Naive thymus-derived CD8-positive, alpha-beta T cell (primary cell): Measurements from ENCODE around the gene AQP5. TPM values are rescaled to one million over a fixed set of nuclear protein-coding genes. Genes with fewer than 3 reads are reported as not detected.

Experiments used
- ATAC-seq, 2 donors: fragments of 150-1000 bp; cut with Tn5 transposase in 1 of 2; sonication (Bioruptor Pico), chemical (Tn5 transposase) in 1 of 2; 1 replicate in 1 of 2; 2 replicates in 1 of 2; pipeline ENCODE4 v1.10.0; 2021; ENCODE audit warnings: mild to moderate bottlenecking in 2 of 2, moderate library complexity in 2 of 2
- POLR2A ChIA-PET: fragments of 350-600 bp; sonication (Branson Sonifier 250); formaldehyde crosslinking; loops from one replicate; lab custom pipeline; 2021; ENCODE audit warnings: antibody characterized with exemption; lab: Charles Lee
- DNase-seq, 10 donors: peaks; one replicate each; pipeline versions ENCODE4 v3.0.0 to v3.0.0-alpha.2; 2020 to 2022
- H3K27ac Mint-ChIP-seq, 10 donors: one replicate each; pipeline ENCODE4 v1.8.0; 2020 to 2022; ENCODE audit warnings: mild to moderate bottlenecking in 10 of 10, mixed read lengths in 10 of 10, moderate library complexity in 4 of 10, inconsistent platforms in 1 of 10
- H3K27me3 Mint-ChIP-seq, 5 donors: one replicate each; pipeline ENCODE4 v1.8.0; 2021 to 2022; ENCODE audit warnings: mixed read lengths in 5 of 5
- H3K36me3 Mint-ChIP-seq, 3 donors: one replicate each; pipeline ENCODE4 v1.8.0; 2020 to 2022; ENCODE audit warnings: mixed read lengths in 3 of 3, mild to moderate bottlenecking in 2 of 3, inconsistent platforms in 1 of 3
- H3K4me1 Mint-ChIP-seq, 4 donors: one replicate each; pipeline ENCODE4 v1.8.0; 2021 to 2022; ENCODE audit warnings: mixed read lengths in 4 of 4
- H3K4me3 Mint-ChIP-seq, 10 donors: one replicate each; pipeline ENCODE4 v1.8.0; 2020 to 2022; ENCODE audit warnings: mild to moderate bottlenecking in 10 of 10, mixed read lengths in 10 of 10, moderate library complexity in 6 of 10, inconsistent platforms in 1 of 10
- H3K9me3 Mint-ChIP-seq, 9 donors: one replicate each; pipeline ENCODE4 v1.8.0; 2020 to 2022; ENCODE audit warnings: mixed read lengths in 9 of 9, mild to moderate bottlenecking in 3 of 9, inconsistent platforms in 1 of 9, moderate library complexity in 1 of 9
- polyA plus RNA-seq, 3 donors: library from polyadenylated mRNA; unstranded; fragments of 300-500 nt; fragmentation: Illumina TruSeq; gene quantifications; one replicate each; pipeline ENCODE4 v1.2.3, GENCODE V29; 2021
- total RNA-seq, 8 experiments: library from RNA in 2 of 8; stranded (reverse) in 2 of 8; gene quantifications; one replicate each; pipeline ENCODE4 v1.2.3 and lab custom pipeline; 2021 to 2026

Gene AQP5
- total RNA-seq, result not detected
- polyA plus RNA-seq, result not detected
- total RNA-seq (lab: John Stamatoyannopoulos, UW), result 0 reads per million in 6 experiments

DNA sequence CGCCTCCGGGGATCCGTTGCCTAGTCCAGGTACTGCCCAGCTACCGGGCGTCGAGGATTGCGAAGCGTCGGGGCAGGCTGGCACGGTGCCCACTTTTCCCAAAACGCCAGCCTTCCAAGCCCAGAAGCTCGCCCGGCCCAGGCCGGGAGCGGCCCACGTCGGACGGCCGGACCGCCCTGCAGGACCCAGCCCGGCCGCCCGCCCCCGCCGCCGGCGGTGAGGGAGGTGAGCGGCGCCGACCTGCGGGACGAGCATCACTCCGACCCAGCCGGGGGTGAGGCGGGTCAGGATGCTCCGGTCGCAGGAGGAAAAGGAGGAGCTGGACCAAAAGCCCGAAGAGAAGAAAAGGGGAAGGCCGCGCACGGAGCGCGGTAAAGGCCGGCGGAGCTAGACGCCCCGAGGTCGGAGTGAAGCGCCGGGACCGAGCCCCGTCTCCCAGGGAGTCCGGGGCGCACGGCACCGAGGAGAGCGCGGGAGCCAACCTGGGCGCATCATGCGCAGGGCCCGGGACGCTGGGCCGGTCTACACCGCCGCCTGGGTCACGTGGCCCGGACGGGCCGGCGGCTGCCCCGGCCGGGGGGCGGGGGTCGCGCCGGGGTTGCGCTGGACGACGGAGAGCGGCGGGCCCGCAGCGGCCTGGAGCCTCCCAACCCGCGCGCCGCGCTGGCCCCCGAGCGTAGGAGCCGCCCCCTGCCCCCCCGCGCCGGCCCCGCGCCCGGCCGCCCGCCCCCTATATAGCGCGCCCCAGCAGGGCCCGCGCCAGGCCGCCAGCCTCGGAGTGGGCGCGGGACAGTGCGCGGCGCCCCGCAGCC is at the start of gene AQP5:
AQP5 (plus strand) TSS at position 762 of the 812 bp plus-strand sequence. CDS start 146 bp downstream, outside the sequence.
- Mint-ChIP-seq H3K4me1 (peaks cover 4 to 10% (median 8%) of the 10 kb centered on the region in 4 donors), H3K9me3 (no peaks in the 10 kb centered on the region), H3K36me3 (peaks cover 0 to 5% (median 4%) of the 10 kb centered on the region in 3 donors), H3K4me3 (peak within 1 kb of the TSS; percentile 34 to 73 (median 64)), H3K27me3 (peaks cover 41 to 88% (median 72%) of the 10 kb centered on the region in 5 donors), H3K27ac (no peak within 1 kb of the TSS)
- ATAC-seq (no peak), DNase-seq (no peak)
- POLR2A ChIA-PET, result no interaction called here

DNA sequence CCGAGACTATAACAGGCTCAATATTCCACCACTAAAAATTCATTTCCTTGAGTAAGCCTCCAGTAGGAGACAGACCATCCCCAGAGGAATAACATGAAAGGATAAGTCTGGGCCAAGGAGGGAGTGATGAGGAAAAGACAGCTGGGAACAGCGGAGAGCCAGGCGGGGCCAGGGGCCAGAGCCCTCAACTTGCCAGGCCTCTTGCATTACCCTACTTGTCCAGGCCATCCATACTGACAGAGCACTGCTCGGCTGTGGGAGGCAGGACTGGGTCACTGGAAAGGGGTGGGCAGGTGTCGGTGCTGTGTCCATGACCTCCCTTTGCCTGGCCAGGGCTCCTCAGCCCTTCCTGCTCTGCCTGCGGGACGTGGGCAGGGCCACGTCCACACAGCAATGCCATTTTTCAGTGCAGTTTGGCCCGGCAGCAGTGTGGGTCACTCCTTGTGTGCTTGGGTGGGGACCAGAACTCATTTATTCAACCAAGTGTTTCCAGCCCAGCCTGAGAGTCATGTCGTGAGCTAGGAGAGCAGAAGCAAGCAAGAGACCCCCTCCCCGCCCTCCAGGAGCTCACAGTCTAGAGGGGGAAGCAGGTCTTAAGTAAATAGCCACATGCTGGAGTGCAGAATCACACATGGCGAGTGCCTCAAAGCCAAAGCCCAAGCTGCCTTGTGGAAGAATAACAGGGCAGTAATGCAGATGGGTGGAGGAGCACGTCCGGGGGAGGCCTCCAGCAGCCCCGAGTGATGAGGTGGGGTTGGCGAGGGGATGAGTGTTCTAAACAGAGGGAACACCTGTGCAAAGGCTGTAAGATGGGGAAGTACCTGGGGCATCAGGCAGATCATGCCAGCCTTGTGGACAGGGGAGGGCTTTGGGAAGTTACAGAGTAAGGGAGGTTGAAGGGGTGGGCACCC is 49.1 kb upstream of the AQP5 start:
- DNase-seq (no peak), ATAC-seq (no peak)
- Mint-ChIP-seq H3K36me3 (no peaks in the 10 kb centered on the region), H3K27ac (no peak overlapping the region), H3K27me3 (peaks cover 2 to 13% (median 6%) of the 10 kb centered on the region in 5 donors), H3K9me3 (no peaks in the 10 kb centered on the region), H3K4me3 (no peak overlapping the region), H3K4me1 (no peaks in the 10 kb centered on the region)
- POLR2A ChIA-PET, result no interaction called here

DNA sequence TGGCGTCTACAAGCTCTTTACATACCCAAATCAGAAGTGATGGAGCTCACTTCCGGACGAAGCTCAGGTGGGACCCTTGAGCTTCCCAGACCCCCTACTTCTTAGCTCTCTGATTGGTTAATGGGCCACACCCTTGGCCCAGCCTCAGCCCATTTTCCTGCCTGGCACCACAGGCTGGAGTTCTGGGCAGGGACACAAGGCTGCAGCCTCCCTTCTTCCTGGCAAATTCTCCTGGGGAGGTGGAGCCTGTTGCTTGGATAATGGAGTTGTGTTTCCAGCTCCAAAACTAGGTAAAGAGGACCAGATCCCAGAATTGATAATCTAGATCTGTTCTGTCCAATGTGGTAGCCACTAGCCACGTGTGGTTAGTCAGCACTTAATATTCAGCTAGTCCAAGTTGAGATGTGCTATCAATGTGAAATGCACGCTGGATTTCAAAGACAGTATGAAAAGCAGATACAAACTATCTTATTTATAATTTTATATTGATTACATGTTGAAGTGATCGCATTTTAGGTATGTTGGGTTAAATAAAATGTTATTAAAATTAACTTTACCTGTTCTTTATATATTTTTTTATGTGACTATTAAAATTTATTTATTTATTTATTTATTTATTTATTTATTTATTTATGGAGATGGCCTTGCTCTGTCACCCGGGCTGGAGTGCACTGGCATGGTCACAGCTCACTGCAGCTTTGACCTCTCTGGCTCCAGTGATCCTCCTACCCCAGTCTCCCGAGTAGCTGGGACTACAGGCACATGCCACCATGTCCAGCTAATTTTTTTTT is 45.3 kb upstream of the AQP5 start:
- no peak overlapping the region for H3K27ac Mint-ChIP-seq
- POLR2A ChIA-PET, result no interaction called here
- H3K27me3 Mint-ChIP-seq, result peaks cover 2 to 9% (median 4%) of the 10 kb centered on the region in 5 donors
- no peak for ATAC-seq
- DNase-seq, result no peak
- no peaks in the 10 kb centered on the region for H3K4me1 Mint-ChIP-seq
- no peak overlapping the region for H3K4me3 Mint-ChIP-seq
- no peaks in the 10 kb centered on the region for H3K36me3 Mint-ChIP-seq
- H3K9me3 Mint-ChIP-seq, result no peaks in the 10 kb centered on the region

- no peaks in the 10 kb centered on the region for H3K4me1 Mint-ChIP-seq
- no peaks in the 10 kb centered on the region for H3K9me3 Mint-ChIP-seq
Measured at GRCh38 chr12:49917166-49917787, 44.4 kb upstream of the AQP5 start.

GRCh38 chr12:49917788-49918173 is 43.9 kb upstream of the AQP5 start:
- ATAC-seq, result no peak
- Mint-ChIP-seq H3K4me1 (no peaks in the 10 kb centered on the region), H3K27ac (no peak overlapping the region), H3K27me3 (peaks cover 2 to 9% (median 4%) of the 10 kb centered on the region in 5 donors), H3K9me3 (no peaks in the 10 kb centered on the region), H3K36me3 (no peaks in the 10 kb centered on the region), H3K4me3 (no peak overlapping the region)
- POLR2A ChIA-PET, result interaction anchor here (0.6 kb wide), 1 partner anchor 94 kb away, joined by 4 read pairs; no protein-coding TSS in a partner anchor
- DNase-seq, result no peak

More at GRCh38 chr12:49917166-49917787, 44.4 kb upstream of the AQP5 start:
- no peak for ATAC-seq
- no peak overlapping the region for H3K4me3 Mint-ChIP-seq
- H3K27me3 Mint-ChIP-seq, result peaks cover 2 to 9% (median 4%) of the 10 kb centered on the region in 5 donors
- H3K27ac Mint-ChIP-seq, result no peak overlapping the region
- DNase-seq, result no peak
- POLR2A ChIA-PET, result no interaction called here
- no peaks in the 10 kb centered on the region for H3K36me3 Mint-ChIP-seq

- H3K4me3 Mint-ChIP-seq, result no peak overlapping the region
- H3K9me3 Mint-ChIP-seq, result no peaks in the 10 kb centered on the region
- H3K27me3 Mint-ChIP-seq, result peaks cover 1 to 9% (median 4%) of the 10 kb centered on the region in 5 donors
- no peak for ATAC-seq
- H3K36me3 Mint-ChIP-seq, result no peaks in the 10 kb centered on the region
- H3K4me1 Mint-ChIP-seq, result peaks cover 0 to 2% (median 0%) of the 10 kb centered on the region in 4 donors
- peak overlapping the region in 1 of 10 donors; percentile 20 for H3K27ac Mint-ChIP-seq
- DNase-seq, result no peak
- POLR2A ChIA-PET, result no interaction called here
Measured at GRCh38 chr12:49920241-49920914, 41.3 kb upstream of the AQP5 start.

DNA sequence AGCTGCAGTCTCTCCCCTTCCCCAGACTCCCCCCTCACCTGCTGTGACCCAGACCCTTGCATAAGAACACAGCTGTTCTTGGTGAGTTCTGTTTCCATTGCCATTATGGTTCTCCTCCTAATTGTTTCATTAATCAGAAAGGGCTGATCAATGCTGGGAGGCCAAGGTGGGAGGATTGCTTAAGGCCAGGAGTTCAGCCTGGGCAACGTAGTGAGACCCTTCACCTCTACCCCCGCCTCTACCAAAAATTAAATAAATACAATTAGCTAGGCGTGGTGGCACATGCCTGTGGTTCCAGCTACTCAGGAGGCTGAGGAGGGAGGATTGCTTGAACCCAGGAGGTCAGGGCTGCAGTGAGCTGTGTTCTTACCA is 40.8 kb upstream of the AQP5 start:
- H3K27me3 Mint-ChIP-seq, result peaks cover 1 to 9% (median 4%) of the 10 kb centered on the region in 5 donors
- no peak for ATAC-seq
- no peaks in the 10 kb centered on the region for H3K9me3 Mint-ChIP-seq
- no peak overlapping the region for H3K4me3 Mint-ChIP-seq
- POLR2A ChIA-PET, result no interaction called here
- no peak for DNase-seq
- no peak overlapping the region for H3K27ac Mint-ChIP-seq
- no peaks in the 10 kb centered on the region for H3K36me3 Mint-ChIP-seq
- peaks cover 0 to 2% (median 0%) of the 10 kb centered on the region in 4 donors for H3K4me1 Mint-ChIP-seq

GRCh38 chr12:49921299-49921698 is 40.4 kb upstream of the AQP5 start:
- ATAC-seq, result no peak
- Mint-ChIP-seq H3K36me3 (no peaks in the 10 kb centered on the region), H3K9me3 (no peaks in the 10 kb centered on the region), H3K27me3 (peaks cover 1 to 9% (median 4%) of the 10 kb centered on the region in 5 donors), H3K27ac (no peak overlapping the region), H3K4me3 (no peak overlapping the region), H3K4me1 (peaks cover 0 to 2% (median 0%) of the 10 kb centered on the region in 4 donors)
- POLR2A ChIA-PET, result no interaction called here
- DNase-seq, result no peak

- no peaks in the 10 kb centered on the region for H3K9me3 Mint-ChIP-seq
- H3K27me3 Mint-ChIP-seq, result peaks cover under 1 to 5% (median 2%) of the 10 kb centered on the region in 5 donors
- no peak overlapping the region for H3K4me3 Mint-ChIP-seq
- peaks cover 0 to 2% (median 0%) of the 10 kb centered on the region in 4 donors for H3K4me1 Mint-ChIP-seq
- H3K27ac Mint-ChIP-seq, result no peak overlapping the region
- DNase-seq, result no peak
- POLR2A ChIA-PET, result no interaction called here
- no peak for ATAC-seq
- no peaks in the 10 kb centered on the region for H3K36me3 Mint-ChIP-seq
Measured at GRCh38 chr12:49921936-49922335, 39.7 kb upstream of the AQP5 start.

DNA sequence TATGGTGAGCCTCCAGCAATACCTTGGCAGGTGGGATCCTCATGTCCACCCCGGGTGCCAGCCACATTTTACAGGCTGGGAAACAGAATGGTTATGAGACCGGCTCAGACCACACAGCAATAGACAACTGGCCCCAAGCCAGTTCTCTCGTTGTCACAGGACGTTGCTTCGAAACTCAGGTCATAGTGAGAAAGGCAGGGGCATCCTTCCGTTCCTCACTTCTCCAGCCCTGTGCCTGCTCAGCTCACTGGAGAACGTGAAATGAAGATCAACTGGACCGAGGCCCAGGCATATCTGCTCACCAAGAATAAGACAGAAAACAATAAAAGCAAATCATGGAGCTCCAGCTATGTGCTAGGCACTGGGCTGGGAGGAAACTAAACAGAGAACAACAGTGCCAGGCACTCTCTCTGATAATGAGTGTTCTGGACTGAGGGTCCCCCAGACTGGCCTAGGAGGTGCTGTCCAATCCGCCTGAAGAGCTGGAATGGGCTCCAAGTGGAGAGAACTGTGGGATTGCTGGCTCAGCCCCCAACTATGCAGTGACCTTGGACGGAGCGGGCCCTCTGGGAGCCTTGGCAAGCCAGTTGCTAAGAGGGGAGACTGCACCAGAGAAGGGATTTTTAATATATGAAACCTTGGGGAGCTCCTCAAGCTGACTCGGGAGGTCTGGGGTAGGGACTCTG is 39.2 kb upstream of the AQP5 start:
- DNase-seq (no peak), ATAC-seq (no peak)
- no peaks in the 10 kb centered on the region for H3K36me3 Mint-ChIP-seq
- no peak overlapping the region for H3K27ac Mint-ChIP-seq
- no peaks in the 10 kb centered on the region for H3K9me3 Mint-ChIP-seq
- peaks cover 0 to 2% (median 0%) of the 10 kb centered on the region in 4 donors for H3K4me1 Mint-ChIP-seq
- H3K4me3 Mint-ChIP-seq, result no peak overlapping the region
- POLR2A ChIA-PET, result no interaction called here
- H3K27me3 Mint-ChIP-seq, result peaks cover 0 to 2% (median 0%) of the 10 kb centered on the region in 5 donors

- Mint-ChIP-seq H3K9me3 (no peaks in the 10 kb centered on the region), H3K36me3 (no peaks in the 10 kb centered on the region), H3K4me3 (no peak overlapping the region), H3K27ac (no peak overlapping the region), H3K4me1 (peaks cover 0 to 2% (median 0%) of the 10 kb centered on the region in 4 donors), H3K27me3 (peaks cover 0 to 2% (median 2%) of the 10 kb centered on the region in 5 donors)
- POLR2A ChIA-PET, result no interaction called here
- no peak for ATAC-seq
- no peak for DNase-seq
Measured at GRCh38 chr12:49923035-49923644, 38.5 kb upstream of the AQP5 start.
